Stimulated activated CD8-positive, alpha-beta memory T cell treated with anti-CD3 and anti-CD28 coated beads, Interleukin-2, amount 100 ng/mL, for 1 hour (primary cell): ENCODE results near the gene MED17.
"Not testable (repeated sequence)": the region's sequence is repeated elsewhere in the genome, so short reads cannot be mapped to it uniquely, and the experiment has no call there.

Experiments used
- DNase-seq, 2 donors: peaks; one replicate each; pipeline ENCODE4 v3.0.0-alpha.2; 2020; ENCODE audit warnings: low read depth in 2 of 2

MED17 gene

DNA sequence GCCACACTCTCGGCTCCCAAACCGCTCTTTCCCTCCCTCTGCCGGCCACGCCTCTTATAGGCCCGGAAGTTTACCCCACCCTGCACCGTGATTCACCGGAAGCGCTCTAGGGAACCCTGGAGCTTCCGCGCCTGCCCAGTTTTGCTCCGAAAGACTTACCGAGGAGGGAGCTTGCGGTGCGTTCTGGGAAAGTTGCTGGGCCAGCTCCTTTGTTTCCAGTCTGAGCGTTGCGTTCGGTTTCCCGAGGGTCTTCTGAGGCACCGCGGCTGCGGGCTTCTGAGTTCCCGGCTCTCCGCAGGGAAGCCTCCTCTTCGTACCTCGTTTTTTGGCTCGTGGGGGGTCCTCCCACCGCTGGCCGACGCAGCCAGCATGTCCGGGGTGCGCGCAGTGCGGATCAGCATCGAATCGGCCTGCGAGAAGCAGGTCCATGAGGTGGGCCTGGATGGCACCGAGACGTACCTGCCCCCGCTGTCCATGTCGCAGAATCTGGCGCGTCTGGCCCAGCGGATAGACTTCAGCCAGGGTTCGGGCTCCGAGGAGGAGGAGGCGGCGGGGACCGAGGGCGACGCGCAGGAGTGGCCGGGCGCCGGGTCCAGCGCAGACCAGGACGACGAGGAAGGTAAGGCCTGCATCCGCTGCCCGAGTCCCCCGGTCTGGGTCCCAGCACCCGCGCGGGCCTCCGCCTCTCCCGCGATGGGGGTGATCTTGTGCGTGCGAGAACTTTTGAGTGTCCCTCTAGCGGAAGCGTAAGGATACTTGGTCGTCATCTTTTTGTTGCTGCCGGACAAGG, at the start of gene MED17:
MED17 (plus strand) TSS at position 138 of the 790 bp plus-strand sequence; CDS start at position 370, 232 bp downstream.
- DNase-seq: peak; percentile 76 to 80

DNA sequence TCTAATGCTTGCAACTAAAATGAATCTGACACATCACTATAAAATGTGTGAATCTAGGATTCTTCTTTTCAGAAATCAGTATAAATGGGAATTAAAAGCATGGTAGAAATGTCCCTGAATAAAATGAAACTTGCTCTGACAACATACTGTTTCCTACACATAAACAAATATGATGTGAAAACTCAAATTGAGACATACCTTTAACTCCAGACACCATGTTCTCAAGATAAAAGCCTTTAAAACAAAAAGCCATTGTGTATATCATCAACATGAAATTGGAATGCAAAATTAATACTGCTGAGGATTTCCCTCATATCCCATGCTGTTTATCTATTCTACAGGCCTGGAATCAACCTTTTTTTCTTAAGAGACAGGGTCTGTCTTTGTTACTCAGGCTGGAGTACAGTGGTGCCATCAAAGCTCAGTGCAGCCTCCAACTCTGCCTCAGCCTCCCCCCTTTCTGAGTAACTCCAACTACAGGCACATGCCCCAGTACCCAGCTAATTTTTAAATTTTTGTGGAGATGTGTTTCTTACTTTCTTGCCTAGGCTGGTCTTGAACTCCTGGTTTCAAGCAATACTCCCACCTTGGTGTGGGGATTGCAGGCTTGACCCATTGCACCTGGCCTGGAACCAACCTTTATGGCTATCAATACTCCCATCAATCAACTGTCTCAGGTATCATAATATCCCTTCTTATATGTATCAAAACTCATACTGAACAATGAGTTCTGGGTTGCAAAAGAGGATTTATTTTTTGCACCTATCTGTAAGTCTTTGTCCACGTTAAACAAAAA, 49.5 kb upstream of the MED17 start:
- no peak for DNase-seq

DNA sequence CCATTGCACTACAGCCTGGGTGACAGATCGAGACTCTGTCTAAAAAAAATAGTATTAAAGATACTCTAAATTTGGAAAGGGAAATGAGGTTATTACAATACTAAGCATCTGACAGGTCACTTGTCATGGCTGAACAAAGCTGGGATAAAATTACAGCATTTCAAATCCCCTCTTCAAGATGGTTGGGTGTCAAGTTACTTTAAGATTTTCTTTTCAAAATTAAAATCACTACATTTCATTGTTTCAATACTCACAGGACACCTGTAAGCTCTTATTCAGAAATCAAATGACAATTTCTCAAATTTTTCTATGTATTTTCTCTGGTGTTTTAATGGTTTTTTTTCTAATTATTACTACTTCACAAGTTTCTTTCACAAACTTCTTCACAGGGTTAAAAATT, 48.5 kb upstream of the MED17 start:
- DNase-seq: no peak

DNA sequence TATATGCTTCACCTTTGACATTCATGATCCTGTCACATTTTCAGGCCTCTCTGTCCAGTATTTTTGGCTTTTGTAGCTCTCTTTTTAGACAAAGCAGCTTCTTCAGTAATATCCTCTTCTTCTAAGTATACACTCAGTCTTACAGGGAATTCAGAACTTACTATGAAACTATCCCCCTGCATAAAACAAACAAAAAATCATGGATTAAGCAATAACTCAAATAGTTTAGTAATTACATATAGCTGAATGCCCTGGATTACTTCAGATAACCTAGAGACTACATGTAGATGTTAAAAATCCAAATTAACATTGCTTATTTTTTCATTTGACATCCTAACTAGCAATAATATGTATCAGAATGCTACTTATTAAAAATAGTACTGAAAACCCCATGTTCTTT, 48.0 kb upstream of the MED17 start:
- no peak for DNase-seq

DNA sequence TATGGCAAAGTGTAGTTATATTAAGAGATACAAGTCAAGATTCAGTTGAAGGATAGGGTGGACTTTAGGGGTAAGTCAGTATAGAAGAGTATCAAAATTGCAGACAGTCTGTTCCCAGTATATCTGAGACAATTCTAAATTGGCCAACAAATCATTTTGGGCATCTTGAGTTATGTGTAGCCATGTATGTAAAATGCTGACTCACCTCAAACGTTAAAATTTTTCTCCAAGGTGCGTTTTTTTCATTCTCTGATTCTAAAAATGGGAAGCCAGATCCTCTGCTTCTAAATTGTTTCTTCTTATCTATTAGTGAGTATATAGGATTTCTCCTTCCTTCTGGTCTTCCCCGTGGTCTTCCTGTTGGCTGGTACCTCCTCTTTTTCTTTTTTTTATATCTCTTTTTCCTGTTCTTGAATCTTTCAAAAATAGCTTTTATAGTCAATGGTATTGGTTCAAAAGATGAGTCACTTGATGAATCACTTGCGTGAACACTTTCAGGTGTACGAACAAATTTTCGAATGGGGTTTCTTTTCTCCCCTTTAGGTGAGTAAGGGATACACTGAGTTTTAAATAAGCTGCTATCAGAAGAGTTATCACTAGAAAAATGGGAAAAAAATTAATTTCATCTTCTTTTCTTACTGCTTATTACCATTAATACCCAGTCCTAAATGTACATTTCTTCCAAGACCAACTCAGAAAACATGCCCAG, 46.0 kb upstream of the MED17 start:
- DNase-seq: no peak

- DNase-seq: no peak
These were observed 45.4 kb upstream of the MED17 start for GRCh38 chr11:93738647-93739081.

- DNase-seq: no peak
These were observed 43.9 kb upstream of the MED17 start for GRCh38 chr11:93740031-93740729.

DNA sequence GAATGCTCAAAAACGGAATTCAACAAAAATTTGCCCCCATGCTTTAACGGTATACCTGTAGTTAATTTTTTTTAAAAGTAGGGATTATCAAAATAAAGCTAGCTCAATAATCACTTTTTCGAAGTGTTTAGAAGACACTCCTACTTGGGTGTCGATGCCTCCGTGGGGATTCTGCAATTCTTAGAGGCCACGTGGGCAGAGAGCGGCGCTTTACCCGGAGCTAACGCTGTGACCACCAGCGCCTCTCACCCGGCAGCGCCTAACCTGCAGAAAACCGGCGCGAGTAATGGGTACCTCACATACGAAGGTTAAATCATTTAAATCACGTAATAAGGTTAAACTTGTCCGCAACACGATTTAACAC, 43.4 kb upstream of the MED17 start:
- peak in 1 of 2 donors; percentile 39 for DNase-seq

DNA sequence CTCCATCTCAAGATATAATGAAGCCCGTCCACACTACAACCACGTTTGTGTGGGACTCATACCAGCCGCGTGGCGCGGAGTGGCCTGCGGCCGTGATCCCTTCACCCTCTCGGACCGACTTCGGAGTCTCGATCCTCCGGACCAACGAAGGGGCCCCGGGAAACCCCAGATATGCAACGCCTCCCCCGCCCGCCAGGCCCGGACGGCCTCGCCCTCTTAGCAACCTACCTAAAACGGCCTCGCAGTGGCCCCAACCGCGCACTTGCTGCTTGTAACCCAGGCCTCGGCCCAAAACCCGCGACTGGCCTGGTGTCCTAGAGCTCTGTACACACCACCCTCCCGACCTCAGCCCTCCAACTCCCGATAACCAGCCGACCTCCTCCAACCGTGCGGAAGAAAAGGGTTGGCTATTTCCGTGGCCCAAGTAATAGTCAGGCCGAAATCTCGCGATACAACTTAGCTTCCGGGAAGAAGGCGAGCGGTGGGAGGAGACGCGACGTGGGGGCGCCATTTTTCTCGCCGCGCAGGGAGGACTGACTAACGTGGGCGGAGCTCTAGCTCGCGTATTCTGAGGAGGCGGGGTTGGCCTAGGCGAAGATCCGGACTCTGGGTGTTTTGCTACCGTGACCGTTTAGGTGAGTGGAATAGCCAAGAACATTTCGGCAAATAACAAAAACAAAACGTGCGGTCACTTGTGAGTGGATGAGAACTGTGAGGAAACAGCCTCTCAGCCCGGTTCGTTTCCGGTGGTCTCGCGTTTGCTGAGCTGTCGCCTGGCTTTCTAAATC, 42.8 kb upstream of the MED17 start, which contains the start of the genes C11orf54 and TAF1D:
C11orf54 (plus strand) TSS at position 579 of the 788 bp plus-strand sequence. CDS start 5,722 bp downstream, outside the sequence.
TAF1D (minus strand) TSS at position 402 of the 788 bp plus-strand sequence. CDS start 2,191 bp downstream, outside the sequence.
- peak; percentile 91 for DNase-seq

DNA sequence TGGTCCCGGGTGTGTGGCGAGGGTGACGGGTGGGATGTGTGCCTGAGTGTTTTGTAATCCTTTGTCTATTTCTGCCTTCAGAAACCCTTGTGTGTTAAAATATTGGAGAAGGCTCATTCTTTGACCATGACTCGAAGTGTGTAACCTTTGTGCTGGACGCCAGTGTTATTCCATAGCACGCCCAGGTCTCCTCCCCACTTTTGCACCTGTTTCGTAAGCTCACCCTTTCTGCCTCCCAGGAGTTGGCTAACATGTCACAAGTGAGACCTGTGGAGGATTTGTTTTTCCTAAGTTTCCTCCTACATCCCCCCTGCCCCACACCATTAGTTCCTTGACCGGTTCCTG, 42.2 kb upstream of the MED17 start:
- DNase-seq: no peak

DNA sequence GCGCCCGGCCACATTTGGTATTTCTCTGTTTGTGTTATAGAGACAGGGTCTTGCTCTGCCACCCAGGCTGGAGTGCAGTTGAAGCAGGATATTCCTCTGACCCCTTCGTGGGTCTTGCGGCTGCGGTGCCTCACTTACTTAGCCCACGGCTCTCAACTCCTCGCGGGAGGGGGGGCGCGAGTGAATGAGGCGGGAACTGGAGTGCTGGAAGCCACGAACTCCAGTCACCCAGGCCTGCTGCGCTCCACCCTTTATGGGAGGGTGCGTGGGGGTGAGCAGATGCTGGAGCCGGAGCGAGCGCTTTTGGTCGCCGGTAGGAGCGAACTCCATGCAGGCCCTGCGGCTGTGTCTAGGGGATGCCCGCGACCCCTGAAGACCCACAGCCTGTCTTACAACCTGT, 40.8 kb upstream of the MED17 start:
- no peak for DNase-seq

GRCh38 chr11:93744669-93745004, 39.4 kb upstream of the MED17 start:
- DNase-seq: no peak

GRCh38 chr11:93745005-93745755, 38.9 kb upstream of the MED17 start:
- not testable (repeated sequence) for DNase-seq

DNA sequence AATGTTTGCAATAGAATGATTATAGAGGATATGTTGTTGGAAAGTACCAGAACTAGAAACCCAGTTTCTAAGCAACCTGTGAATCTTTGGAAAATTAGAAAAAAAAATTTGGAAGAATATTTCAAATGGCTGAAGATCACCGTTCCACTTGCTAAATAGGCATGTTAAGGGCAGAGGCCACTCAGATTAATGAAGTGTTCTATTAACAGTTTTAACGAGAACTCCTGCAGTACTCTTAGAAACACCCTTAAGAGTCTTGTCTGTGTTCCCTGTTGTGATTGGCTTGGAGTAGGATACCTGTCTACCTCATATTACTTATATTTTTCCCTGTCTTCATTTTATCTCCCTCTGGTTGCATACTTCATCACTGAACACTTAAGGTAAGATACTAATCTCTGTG, 38.0 kb upstream of the MED17 start:
- no peak for DNase-seq

DNA sequence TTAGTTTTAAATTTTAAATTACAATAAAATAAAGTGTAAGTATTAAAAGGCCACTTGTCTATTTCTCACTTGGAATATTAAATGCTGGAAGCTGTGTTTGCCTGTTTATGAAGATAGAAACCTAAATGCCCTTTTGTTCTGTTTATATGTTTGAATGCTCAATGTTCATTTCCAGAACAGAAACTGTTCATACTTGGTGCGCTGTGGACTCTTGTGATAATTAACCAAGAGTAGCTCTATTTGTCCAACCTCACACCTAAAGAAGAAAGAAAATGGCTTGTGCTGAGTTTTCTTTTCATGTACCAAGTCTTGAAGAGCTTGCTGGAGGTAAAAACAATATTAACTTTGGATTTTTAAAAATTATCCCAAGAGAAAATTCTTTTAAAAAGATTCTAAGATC, 37.0 kb upstream of the MED17 start:
- no peak for DNase-seq

DNA sequence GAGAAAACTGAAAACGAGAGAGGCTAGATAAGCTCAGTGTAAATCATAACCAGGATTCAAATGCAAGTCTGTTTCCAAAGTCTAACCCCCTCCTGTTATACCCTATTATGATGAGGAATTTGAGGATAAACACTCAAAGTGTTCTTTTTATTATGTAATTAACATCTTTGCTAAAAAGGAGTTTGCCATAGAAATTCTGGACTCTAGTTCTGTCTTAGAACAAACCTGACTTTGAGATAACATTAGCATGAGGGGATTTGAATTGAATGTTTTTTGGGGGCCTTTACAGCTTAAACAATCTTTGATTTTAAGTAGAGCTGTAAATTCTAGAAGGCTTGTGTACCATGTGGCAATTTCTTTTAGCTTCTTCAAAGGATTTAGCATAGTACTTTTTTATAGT, 33.1 kb upstream of the MED17 start:
- DNase-seq: no peak

DNA sequence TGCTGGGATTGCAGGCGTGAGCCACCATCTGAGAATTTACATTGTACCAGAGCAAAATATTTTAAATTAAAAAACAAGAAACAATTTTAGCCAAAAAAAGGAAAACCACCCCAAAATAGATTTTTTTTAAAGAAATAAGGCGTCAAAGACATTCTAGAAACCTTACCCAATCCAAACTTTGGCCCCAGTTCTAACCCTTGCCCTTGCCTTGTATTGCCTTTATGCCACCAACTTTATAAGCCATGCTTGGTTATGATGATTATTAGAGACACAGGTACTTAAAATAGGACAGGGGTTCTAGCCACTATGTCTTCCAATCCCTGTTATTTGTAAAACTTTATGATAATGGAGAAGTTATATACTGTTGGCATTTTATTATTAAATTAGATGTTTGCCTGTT, 30.8 kb upstream of the MED17 start:
- no peak for DNase-seq

- no peak for DNase-seq
These were observed 27.3 kb upstream of the MED17 start for GRCh38 chr11:93756748-93757147.

DNA sequence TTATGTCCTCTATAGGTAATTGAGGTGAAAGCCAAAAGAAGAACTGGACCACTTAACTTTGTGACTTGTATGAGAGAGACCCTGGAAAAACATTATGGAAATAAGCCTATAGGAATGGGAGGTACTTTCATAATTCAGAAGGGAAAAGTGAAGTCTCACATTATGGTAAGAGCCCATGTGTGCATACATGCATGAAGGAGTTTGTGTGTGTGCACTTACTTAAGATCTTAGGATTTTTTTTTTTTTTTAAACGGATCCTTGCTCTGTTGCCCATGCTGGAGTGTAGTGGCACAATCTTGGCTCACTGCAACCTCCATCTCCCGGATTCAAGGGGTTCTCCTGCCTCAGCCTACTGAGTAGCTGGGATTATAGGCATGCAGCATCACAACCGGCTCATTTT, 26.8 kb upstream of the MED17 start:
- no peak for DNase-seq
